ENCODE data around the gene SPEM1. TPM values are rescaled to one million over a fixed set of nuclear protein-coding genes. Genes with fewer than 3 reads are reported as not detected.

SPEM1 gene
- total RNA-seq, 1 donor from 2014 or later: not detected

GRCh38 chr17:7398612-7399011 is 21.5 kb upstream of the SPEM1 start:
- no peak for DNase-seq (ENCODE audit: low read depth)

GRCh38 chr17:7403043-7403726 is 16.9 kb upstream of the SPEM1 start:
- DNase-seq (ENCODE audit: low read depth): no peak

- DNase-seq (ENCODE audit: low read depth): no peak
Observed at GRCh38 chr17:7403727-7403976, 16.5 kb upstream of the SPEM1 start.

GRCh38 chr17:7403977-7404736 is 16.0 kb upstream of the SPEM1 start, which contains the start of gene TMEM256:
TSS of gene TMEM256 (minus strand) at chr17:7404097. CDS start at chr17:7404084, 13 bp downstream.
- DNase-seq (ENCODE audit: low read depth): peak; percentile 97

- DNase-seq (ENCODE audit: low read depth): no peak
Observed at GRCh38 chr17:7404737-7405349, 15.3 kb upstream of the SPEM1 start.

- no peak for DNase-seq (ENCODE audit: low read depth)
Observed at GRCh38 chr17:7405350-7406234, 14.5 kb upstream of the SPEM1 start.

GRCh38 chr17:7406235-7406825 is 13.8 kb upstream of the SPEM1 start:
- no peak for DNase-seq (ENCODE audit: low read depth)

GRCh38 chr17:7407082-7407481 is 13.0 kb upstream of the SPEM1 start:
- no peak for DNase-seq (ENCODE audit: low read depth)

- DNase-seq (ENCODE audit: low read depth): no peak
Observed at GRCh38 chr17:7407485-7408251, 12.5 kb upstream of the SPEM1 start, which contains the start of gene NLGN2. TSS of gene NLGN2 (plus strand) at chr17:7407845. CDS start at chr17:7408256, 411 bp downstream.

- no peak for DNase-seq (ENCODE audit: low read depth)
Observed at GRCh38 chr17:7408252-7408727, 11.8 kb upstream of the SPEM1 start.

GRCh38 chr17:7408863-7409262 is 11.3 kb upstream of the SPEM1 start:
- no peak for DNase-seq (ENCODE audit: low read depth)

- DNase-seq (ENCODE audit: low read depth): no peak
Observed at GRCh38 chr17:7409716-7410115, 10.4 kb upstream of the SPEM1 start.

- no peak for DNase-seq (ENCODE audit: low read depth)
Observed at GRCh38 chr17:7410634-7411426, 9.3 kb upstream of the SPEM1 start.

- no peak for DNase-seq (ENCODE audit: low read depth)
Observed at GRCh38 chr17:7411427-7411750, 8.7 kb upstream of the SPEM1 start.

GRCh38 chr17:7413346-7413985 is 6.7 kb upstream of the SPEM1 start:
- DNase-seq (ENCODE audit: low read depth): no peak

GRCh38 chr17:7414837-7415236 is 5.3 kb upstream of the SPEM1 start:
- DNase-seq (ENCODE audit: low read depth): no peak

GRCh38 chr17:7415784-7416183 is 4.3 kb upstream of the SPEM1 start:
- no peak for DNase-seq (ENCODE audit: low read depth)

GRCh38 chr17:7416323-7416722 is 3.8 kb upstream of the SPEM1 start:
- no peak for DNase-seq (ENCODE audit: low read depth)

GRCh38 chr17:7417056-7417655 is 3.0 kb upstream of the SPEM1 start:
- no peak for DNase-seq (ENCODE audit: low read depth)

All from renal cortical epithelial cell (primary cell).